ENCODE data around the gene BORCS6. TPM values are rescaled to one million over a fixed set of nuclear protein-coding genes. Genes with fewer than 3 reads are reported as not detected.
A peak's percentile ranks its signal among the peaks of the same experiment; 100 is the strongest.

BORCS6 gene
- total and polyA plus RNA-seq, 9 of the 15 experiments (the other 6 are each of a cell fraction or from before 2014, with no cell fraction given) = 0.01 to 7.4 (median 2.3) TPM

DNA sequence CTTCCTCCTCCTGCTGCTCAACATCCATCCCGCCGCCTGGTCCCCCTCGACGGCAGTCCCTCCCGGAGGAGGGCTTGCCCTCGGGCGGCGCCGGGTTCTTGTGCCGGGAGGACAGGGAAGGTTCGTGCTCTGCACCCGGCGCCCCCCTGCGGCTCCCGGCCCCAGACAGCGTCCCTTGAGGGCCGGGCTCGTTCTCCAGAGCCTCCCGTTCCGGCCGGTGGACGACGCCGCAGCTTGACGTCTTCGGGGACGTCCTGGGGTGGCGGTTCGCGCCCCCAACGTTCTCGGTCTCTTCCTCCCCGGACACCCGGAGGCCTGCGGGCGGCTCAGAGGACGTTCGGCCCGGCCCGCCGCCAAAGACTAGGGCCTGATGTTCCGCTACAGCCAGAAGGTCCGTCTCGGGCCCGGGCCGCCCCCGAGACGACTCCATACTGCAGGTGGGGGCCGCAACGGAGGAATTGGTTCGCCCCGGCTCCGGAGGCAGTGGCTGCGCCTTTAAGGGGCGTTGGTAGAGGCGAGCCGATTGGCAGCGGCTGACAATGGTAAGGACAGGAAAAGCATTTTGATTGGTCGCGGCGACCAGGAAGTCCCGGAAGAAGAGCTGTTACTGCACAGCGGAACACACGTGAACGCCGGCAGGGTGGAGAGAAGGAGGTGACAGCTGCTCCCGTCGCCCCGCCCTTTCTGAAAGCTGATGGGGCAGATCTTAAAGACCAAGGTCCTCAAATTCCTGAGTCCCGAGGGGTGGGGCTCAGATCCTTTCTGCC lies at the start of gene BORCS6 (continued):
- TF ChIP-seq, protein P1, sequence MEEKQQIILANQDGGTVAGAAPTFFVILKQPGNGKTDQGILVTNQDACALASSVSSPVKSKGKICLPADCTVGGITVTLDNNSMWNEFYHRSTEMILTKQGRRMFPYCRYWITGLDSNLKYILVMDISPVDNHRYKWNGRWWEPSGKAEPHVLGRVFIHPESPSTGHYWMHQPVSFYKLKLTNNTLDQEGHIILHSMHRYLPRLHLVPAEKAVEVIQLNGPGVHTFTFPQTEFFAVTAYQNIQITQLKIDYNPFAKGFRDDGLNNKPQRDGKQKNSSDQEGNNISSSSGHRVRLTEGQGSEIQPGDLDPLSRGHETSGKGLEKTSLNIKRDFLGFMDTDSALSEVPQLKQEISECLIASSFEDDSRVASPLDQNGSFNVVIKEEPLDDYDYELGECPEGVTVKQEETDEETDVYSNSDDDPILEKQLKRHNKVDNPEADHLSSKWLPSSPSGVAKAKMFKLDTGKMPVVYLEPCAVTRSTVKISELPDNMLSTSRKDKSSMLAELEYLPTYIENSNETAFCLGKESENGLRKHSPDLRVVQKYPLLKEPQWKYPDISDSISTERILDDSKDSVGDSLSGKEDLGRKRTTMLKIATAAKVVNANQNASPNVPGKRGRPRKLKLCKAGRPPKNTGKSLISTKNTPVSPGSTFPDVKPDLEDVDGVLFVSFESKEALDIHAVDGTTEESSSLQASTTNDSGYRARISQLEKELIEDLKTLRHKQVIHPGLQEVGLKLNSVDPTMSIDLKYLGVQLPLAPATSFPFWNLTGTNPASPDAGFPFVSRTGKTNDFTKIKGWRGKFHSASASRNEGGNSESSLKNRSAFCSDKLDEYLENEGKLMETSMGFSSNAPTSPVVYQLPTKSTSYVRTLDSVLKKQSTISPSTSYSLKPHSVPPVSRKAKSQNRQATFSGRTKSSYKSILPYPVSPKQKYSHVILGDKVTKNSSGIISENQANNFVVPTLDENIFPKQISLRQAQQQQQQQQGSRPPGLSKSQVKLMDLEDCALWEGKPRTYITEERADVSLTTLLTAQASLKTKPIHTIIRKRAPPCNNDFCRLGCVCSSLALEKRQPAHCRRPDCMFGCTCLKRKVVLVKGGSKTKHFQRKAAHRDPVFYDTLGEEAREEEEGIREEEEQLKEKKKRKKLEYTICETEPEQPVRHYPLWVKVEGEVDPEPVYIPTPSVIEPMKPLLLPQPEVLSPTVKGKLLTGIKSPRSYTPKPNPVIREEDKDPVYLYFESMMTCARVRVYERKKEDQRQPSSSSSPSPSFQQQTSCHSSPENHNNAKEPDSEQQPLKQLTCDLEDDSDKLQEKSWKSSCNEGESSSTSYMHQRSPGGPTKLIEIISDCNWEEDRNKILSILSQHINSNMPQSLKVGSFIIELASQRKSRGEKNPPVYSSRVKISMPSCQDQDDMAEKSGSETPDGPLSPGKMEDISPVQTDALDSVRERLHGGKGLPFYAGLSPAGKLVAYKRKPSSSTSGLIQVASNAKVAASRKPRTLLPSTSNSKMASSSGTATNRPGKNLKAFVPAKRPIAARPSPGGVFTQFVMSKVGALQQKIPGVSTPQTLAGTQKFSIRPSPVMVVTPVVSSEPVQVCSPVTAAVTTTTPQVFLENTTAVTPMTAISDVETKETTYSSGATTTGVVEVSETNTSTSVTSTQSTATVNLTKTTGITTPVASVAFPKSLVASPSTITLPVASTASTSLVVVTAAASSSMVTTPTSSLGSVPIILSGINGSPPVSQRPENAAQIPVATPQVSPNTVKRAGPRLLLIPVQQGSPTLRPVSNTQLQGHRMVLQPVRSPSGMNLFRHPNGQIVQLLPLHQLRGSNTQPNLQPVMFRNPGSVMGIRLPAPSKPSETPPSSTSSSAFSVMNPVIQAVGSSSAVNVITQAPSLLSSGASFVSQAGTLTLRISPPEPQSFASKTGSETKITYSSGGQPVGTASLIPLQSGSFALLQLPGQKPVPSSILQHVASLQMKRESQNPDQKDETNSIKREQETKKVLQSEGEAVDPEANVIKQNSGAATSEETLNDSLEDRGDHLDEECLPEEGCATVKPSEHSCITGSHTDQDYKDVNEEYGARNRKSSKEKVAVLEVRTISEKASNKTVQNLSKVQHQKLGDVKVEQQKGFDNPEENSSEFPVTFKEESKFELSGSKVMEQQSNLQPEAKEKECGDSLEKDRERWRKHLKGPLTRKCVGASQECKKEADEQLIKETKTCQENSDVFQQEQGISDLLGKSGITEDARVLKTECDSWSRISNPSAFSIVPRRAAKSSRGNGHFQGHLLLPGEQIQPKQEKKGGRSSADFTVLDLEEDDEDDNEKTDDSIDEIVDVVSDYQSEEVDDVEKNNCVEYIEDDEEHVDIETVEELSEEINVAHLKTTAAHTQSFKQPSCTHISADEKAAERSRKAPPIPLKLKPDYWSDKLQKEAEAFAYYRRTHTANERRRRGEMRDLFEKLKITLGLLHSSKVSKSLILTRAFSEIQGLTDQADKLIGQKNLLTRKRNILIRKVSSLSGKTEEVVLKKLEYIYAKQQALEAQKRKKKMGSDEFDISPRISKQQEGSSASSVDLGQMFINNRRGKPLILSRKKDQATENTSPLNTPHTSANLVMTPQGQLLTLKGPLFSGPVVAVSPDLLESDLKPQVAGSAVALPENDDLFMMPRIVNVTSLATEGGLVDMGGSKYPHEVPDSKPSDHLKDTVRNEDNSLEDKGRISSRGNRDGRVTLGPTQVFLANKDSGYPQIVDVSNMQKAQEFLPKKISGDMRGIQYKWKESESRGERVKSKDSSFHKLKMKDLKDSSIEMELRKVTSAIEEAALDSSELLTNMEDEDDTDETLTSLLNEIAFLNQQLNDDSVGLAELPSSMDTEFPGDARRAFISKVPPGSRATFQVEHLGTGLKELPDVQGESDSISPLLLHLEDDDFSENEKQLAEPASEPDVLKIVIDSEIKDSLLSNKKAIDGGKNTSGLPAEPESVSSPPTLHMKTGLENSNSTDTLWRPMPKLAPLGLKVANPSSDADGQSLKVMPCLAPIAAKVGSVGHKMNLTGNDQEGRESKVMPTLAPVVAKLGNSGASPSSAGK (IDR thresholded peaks at IDR 0.05) = 0 out of 2 replicates have a peak, but pooled peaks have one; percentile 52
- TF ChIP-seq RAD51 (IDR thresholded peaks at IDR 0.05; ENCODE audit: borderline replicate concordance, low read depth) (peak; percentile 72; the same call in 1 of the 2 replicates), MAZ (CRISPR knock-in tag; conservative IDR thresholded peaks at IDR 0.05 in 1 of 2, IDR thresholded peaks at IDR 0.05 in 1 of 2) (peak; percentile 87 to 95; a peak in 3 of 4 replicates), TOE1 (IDR thresholded peaks at IDR 0.05; ENCODE audit: borderline replicate concordance) (peak; percentile 92), TOE1 (CRISPR knock-in tag; IDR thresholded peaks at IDR 0.05; ENCODE audit: borderline replicate concordance, low read depth) (no peak), FOXA3 (CRISPR knock-in tag; conservative IDR thresholded peaks at IDR 0.05 in 1 of 2, IDR thresholded peaks at IDR 0.05 in 1 of 2) (no peak), GABPA (tag; conservative IDR thresholded peaks at IDR 0.05; ENCODE audit: low read depth) (peak; percentile 73), TEAD1 (CRISPR knock-in tag; IDR thresholded peaks at IDR 0.05) (peak in 1 of 2 experiments; percentile 58; a peak in 1 of 4 replicates), NFIC (IDR thresholded peaks at IDR 0.05) (peak; percentile 79), C11orf30 (IDR thresholded peaks at IDR 0.05; ENCODE audit: low read depth) (peak; percentile 66), RBFOX2 (IDR thresholded peaks at IDR 0.05; ENCODE audit: low read depth, low read length) (peak; percentile 86), VEZF1 (CRISPR knock-in tag; IDR thresholded peaks at IDR 0.05) (peak; percentile 28), FOXK2 (conservative IDR thresholded peaks at IDR 0.05 in 1 of 2, IDR thresholded peaks at IDR 0.05 in 1 of 2; ENCODE audit: low read depth in 2 of 2) (peak in 1 of 2 experiments; percentile 88; a peak in 2 of 4 replicates), HLTF (IDR thresholded peaks at IDR 0.05) (peak; percentile 22; the same call in 1 of the 2 replicates)
